Activated naive CD4-positive, alpha-beta T cell (primary cell): Measurements from ENCODE around the gene FXYD4.
A peak's percentile ranks its signal among the peaks of the same experiment; 100 is the strongest.

Experiments used
- DNase-seq, 4 experiments: peaks; one replicate each; lab custom pipeline; 2025; lab: John Stamatoyannopoulos, UW

The FXYD4 gene

GRCh38 chr10:43344051-43344450, 27.4 kb upstream of the FXYD4 start:
- no peak for DNase-seq

- DNase-seq, result no peak
Observed at GRCh38 chr10:43347997-43348396, 23.4 kb upstream of the FXYD4 start.

GRCh38 chr10:43348511-43349312, 22.7 kb upstream of the FXYD4 start:
- DNase-seq, result peak; percentile 40 to 77 (median 67)

- no peak for DNase-seq
Observed at GRCh38 chr10:43350156-43350555, 21.3 kb upstream of the FXYD4 start.

- no peak for DNase-seq
Observed at GRCh38 chr10:43350686-43351085, 20.8 kb upstream of the FXYD4 start.

GRCh38 chr10:43351301-43351700, 20.1 kb upstream of the FXYD4 start:
- no peak for DNase-seq

- DNase-seq, result no peak
Observed at GRCh38 chr10:43352951-43353350, 18.5 kb upstream of the FXYD4 start.

GRCh38 chr10:43353495-43354329, 17.7 kb upstream of the FXYD4 start:
- DNase-seq, result no peak

- DNase-seq, result no peak
Observed at GRCh38 chr10:43354330-43354635, 17.2 kb upstream of the FXYD4 start.

- DNase-seq, result no peak
Observed at GRCh38 chr10:43354879-43355380, 16.5 kb upstream of the FXYD4 start.

- no peak for DNase-seq
Observed at GRCh38 chr10:43355749-43356371, 15.6 kb upstream of the FXYD4 start.

GRCh38 chr10:43360086-43360485, 11.3 kb upstream of the FXYD4 start:
- DNase-seq, result no peak

GRCh38 chr10:43361547-43362190, 9.8 kb upstream of the FXYD4 start:
- DNase-seq, result no peak

- peak; percentile 80 to 95 (median 91) for DNase-seq
Observed at GRCh38 chr10:43362191-43362839, 9.1 kb upstream of the FXYD4 start.

- no peak for DNase-seq
Observed at GRCh38 chr10:43365001-43365400, 6.4 kb upstream of the FXYD4 start.

- no peak for DNase-seq
Observed at GRCh38 chr10:43369921-43370320, 1.5 kb upstream of the FXYD4 start.

GRCh38 chr10:43370671-43371215, 693 bp upstream of the FXYD4 start:
- DNase-seq, result no peak

- no peak for DNase-seq
Observed at GRCh38 chr10:43372765-43373361, 1.4 kb downstream of the FXYD4 start.

GRCh38 chr10:43373461-43373860, 2.0 kb downstream of the FXYD4 start:
- DNase-seq, result no peak

- no peak for DNase-seq
Observed at GRCh38 chr10:43374194-43374593, 2.8 kb downstream of the FXYD4 start.
